Inflammatory macrophage (primary cell): ENCODE results near the gene PKHD1.

Experiments
- DNase-seq, 2 donors: peaks; one replicate each; pipeline ENCODE4 v3.0.0-alpha.2; 2020 to 2022

PKHD1 gene

DNA sequence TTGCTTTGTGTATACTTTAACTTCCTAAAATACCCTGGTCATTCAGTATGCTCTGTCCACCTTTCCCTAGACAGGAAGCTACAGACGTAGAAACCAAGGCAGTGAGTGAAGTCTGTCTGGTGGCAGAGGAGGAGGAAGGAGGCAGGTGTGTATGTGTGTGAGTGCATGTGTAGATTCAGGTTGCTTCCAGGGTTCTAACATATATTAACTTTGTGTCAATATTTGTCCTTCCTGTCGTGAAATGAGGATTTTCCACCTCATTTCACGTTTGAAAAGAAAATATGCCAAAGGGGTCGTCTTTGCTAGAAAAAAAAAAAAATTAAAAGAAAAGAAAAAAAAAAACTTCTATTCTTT, 411.5 kb downstream of the PKHD1 start:
- DNase-seq, result no peak

DNA sequence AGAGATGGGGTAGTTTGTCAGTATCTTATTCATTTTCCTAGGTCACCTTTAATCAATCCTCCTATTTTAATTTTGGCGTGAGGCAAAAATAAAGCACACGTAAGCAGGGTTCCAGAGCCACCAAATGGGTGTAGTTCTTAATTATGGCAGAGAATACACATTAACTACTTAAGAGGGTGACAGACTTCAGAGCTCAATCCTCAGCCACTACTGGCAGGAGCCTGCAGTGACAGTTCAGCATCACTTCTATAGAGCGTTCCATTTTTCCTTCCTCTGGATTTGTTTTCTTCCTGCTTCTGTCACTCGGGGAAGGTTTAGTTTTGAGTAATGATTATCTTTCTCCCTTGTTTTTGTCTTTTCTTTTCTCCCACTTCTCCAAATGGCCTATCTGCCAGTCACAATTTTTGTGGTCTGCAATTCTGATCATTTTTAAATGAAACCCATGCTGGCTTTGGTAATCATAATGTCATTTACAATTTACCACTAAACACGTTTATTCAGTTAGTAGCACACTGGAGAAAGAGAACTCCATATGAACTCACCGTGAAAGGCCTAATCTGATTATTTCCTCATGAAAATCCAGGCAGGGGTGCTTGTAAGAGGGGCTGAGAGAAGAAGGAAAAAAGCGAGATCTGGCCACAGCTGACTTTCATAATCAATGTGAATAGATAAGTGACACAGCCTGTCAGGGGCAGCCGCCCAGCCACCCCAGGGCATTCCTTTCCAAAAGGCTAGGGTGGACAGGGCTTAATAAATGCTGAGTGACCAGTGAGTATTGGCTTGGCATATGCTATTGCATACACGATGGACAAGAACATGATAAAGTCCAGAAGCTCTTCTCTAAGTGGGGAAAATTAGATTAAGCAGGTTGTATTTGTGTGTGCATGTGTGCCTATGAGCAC, 412.1 kb downstream of the PKHD1 start:
- no peak for DNase-seq

DNA sequence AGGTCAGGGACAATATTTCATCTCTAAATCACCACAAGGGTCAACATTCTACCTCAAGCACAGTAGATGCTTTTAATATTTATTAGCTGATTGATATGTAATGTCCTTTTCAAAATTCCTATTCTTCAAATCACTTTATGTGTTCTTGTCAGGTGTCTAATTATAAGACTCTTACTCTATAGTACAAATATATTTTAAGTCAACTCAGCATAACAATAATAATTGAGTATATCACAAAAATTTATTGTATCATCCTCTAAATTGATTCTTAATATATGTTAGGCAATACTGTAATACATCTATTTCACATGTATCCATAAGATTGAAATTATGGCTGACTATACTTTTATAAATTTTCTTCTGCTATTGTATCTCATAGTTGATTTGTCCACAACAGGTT, 423.9 kb downstream of the PKHD1 start:
- DNase-seq, result no peak

DNA sequence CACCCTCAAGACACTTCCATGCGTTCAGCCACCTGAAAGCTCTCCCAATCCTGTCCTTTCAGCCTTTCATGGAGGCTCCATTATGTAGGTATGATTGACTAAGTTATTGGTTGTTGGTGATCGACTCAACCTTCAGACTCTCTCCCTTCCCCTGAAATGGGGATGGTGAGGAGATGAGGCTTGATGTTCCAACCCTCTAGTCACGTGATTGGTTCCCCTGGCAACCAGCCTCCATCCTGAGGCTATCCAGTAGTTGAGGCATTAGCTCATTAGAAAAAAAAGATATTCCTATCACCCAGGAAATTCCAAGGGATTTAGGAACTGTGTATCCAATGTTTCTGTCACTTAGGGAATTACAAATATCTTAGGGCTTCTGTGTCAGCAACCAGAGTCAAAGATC, 426.6 kb downstream of the PKHD1 start:
- no peak for DNase-seq

DNA sequence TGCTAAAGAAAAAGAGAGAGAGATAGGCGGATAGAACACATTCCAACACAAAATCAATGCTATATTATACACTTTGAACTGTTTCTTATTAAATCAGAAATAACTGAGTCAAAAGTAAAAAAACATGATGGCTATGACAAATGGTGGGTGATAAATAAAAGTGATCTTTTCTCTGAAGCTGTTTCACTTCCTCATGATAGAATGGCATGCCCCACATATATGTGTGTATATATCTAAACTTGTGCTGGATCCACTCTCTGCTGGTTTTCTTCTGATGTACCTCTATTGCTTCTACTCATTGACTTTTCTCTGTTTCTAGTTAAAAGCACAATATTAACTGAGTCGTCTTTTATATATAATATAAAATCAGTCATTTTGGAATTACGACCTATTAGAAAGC, 429.9 kb downstream of the PKHD1 start:
- no peak for DNase-seq

DNA sequence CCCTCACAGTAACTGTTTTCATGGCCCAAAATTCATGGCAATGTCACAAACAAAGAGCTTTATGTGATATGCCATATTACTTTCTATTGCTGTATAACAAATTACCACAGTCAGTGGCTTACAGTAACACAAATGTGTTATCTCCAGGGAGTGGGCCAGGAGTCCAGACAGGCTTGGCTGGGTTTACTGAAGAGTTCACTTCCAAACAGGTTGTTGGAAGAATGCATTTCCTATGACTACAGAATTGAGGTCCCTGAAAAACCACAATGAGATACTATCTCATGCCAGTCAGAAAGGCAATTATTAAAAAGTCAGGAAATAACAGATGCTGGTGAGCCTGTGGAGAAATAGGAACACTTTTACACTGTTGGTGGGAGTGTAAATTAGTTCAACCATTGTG, 431.9 kb downstream of the PKHD1 start:
- DNase-seq, result no peak

DNA sequence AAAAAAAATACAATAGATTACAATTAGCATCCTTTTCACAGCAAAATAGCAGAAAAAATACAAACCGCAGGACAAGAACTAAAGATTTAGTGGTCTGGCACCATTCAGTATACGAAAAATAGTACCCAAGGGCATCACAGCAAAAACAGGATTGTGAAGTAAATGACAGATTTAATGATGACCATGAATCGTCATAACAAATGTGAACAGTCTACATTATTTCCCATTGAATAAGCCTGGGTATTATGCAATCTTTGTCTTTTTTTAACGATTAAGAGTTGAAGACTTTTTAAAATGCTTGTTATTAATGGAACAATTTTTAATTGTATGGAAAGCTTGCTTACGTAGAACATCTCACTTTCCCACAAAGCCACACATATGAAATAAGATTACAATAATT, 432.8 kb downstream of the PKHD1 start:
- DNase-seq, result no peak

DNA sequence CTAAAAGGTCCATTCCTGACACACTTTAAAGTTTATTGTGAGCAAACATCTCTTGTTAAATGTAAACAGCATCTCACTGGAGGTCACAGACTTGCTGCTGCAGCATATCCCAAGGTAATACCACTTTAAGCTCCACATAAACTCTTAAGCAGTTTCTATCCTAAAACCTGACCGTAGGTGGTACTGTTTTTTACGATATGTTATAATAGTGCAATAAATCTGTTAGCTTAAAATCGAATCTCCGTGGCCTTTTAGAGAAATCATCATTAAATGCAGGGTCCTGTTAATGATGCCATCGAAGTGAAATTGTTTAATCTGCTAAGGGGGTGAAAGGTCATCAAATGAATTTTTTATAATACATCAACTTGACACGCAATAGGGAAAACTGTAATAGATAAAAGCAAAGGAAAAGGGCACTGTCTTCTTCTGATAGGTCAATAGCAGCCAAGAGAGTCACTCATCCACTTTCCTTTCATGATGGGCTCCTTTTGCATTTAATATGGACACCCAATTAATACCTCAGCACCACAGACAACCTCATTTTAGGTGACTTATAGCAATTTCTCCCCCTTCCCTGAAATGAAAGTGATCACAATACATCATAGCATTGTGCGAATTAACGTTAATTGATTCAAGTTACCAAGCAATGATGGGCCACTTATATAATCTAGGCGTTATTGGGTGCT, 436.1 kb downstream of the PKHD1 start:
- DNase-seq, result no peak

DNA sequence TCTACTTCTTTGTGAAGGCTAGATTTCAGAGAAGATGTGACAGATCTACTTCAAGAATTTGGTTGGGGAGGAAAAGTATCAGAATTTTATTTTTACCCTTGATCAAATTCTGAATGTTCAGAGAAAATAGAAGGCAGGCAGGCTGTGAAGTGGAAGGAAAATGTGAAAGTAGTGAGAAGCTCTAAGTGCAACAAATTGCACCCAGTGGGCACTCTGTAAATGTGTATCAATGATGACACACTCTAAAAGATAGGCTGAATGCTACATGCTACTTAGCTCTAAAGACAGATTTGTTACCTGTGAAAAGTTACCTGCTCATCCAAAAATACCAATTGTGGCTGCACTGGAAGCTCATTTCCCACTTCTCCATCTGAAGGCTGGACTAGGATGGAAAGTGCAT, 438.6 kb downstream of the PKHD1 start:
- no peak for DNase-seq

DNA sequence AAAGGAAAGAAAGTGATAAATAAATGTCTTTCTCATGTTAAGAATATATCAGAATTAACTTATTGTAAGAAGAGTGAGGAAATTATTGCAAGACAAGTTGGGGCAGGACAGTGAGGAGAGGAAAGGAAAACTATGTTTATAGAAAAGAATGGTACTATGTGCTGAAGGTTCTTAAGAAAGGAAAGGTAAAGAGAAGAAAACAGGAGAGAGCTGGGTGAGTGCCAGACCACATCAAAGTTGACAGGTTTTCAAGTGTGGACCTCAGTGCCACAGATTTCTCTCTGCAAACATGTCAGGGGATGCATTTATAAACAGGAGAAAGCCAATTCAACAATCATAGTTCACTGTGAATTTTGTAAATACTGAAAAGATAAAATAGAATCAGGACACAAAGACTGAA, 439.2 kb downstream of the PKHD1 start:
- no peak for DNase-seq

DNA sequence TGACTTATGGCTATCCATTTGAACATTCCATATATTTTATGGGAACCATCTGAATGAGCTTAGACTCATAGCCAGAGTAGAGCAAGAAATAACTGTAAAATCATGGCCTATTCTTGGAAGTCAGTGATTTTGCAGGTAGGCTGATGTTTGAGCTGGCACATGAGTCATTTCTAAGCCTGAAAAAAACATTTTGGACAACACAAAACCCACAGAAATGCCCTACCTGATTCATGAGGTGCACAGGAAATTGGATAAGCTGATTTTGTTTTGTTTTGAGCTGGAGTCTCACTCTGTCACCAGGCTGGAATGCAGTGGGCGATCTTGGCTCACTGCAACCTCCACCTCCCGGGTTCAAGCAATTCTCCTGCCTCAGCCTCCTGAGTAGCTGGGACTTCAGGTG, 443.0 kb downstream of the PKHD1 start:
- DNase-seq, result no peak

DNA sequence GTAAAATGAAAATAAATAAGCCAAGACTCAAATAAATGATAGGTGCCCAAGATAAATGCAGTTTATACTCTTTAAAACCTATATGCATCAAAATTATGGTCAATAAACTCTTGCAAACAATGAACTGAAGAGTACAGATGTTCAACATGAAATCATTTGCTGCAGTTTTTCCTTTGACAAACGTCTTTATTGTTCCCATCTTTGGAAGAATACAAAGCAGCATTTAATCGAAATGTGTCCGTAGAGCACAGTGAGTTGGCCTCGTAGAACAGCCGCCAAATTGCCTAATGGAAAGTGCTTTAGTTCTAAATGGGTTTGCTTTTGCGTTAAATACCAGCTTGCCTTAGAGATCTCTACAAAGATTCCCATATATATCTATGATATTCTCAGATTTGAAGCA, 447.4 kb downstream of the PKHD1 start:
- no peak for DNase-seq

DNA sequence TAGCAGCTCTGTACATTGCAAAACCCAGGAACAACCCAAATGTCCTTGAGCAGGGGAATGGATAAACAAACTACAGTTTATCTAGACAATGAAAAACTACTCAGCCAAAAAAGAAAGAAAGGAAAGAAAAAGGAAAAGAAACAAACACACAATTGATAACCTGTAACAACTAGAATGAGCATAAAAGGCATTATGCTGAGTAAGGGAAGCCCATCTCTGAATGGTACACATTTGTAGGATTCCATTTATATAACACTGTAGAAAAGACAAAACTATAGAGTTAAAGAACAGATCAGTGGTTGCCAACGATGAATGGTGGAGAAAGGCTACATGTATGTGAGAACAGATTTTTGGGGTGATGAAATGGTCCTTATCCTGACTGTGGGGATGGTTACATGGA, 454.0 kb downstream of the PKHD1 start:
- no peak for DNase-seq

DNA sequence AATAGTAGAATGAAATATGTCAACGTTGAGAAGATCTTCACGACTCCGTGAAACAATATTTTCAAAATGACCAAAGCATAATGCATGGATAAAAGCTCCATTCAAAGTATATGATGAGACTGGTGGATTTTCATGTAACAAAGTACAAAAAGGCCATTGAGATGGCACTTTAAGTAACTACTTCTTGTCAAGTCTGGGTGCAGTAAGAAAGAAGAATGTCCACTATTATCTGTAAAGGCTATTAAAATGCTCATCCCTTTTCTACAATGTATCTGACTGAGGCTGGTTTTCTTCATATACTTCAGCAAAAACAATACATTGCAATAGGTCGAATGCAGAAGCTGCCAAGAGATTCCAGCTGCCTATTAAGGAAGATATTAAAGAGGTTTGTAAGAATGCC, 457.4 kb downstream of the PKHD1 start:
- no peak for DNase-seq

DNA sequence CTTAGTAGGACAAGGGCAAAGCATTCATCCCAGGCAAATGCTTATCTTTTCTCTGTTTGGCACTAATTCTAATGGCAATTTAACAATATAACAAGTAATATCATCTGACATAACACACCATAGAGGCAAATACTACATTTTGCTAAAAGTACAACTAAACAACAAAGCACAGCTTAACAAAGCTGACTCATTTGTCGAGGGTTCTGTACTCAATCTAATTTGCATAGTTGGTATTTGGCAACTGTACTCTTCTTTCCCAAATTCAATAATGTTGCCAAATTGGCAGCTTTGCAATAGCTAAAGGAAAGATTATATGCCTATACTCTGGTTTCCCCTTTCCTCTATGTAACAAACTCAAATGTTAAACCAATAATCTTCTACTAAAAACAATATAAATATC, 461.0 kb downstream of the PKHD1 start:
- no peak for DNase-seq

DNA sequence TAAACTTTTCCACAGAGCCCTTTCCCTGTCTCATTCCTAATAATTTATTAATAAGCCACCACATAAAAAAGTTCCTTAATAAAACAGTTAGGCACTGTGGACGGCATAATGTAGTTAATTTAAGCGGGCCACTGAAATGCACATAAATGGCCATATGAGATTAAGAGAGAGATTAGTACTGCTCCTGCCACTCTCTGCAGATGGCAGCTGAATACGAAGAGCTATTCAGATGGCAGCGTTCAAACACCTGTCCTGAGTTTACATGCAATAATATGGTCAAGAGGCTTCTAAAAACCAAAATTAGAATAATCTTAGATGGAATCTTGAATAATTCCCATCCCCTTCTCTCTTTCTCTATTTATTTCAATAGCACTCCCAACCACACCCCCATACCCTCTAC, 461.8 kb downstream of the PKHD1 start:
- no peak for DNase-seq

DNA sequence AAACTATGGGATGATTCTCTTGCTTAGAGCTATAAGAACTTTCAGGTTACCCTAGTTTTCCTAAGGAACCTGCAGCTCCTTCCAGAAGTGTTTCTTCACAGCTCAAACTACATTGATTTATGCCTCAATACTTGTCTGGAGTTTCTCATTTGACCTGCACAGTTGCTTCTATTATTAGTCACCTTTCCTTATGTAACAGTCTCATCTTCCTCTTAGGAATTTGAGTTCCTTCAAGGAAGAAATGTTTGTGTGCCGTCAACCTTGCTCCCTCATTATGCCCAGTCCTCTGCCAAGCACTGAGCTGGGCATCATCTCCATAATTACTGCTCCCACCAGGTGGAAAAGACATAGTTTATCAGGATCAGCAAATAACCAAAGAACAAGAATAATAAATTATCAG, 466.4 kb downstream of the PKHD1 start:
- no peak for DNase-seq

DNA sequence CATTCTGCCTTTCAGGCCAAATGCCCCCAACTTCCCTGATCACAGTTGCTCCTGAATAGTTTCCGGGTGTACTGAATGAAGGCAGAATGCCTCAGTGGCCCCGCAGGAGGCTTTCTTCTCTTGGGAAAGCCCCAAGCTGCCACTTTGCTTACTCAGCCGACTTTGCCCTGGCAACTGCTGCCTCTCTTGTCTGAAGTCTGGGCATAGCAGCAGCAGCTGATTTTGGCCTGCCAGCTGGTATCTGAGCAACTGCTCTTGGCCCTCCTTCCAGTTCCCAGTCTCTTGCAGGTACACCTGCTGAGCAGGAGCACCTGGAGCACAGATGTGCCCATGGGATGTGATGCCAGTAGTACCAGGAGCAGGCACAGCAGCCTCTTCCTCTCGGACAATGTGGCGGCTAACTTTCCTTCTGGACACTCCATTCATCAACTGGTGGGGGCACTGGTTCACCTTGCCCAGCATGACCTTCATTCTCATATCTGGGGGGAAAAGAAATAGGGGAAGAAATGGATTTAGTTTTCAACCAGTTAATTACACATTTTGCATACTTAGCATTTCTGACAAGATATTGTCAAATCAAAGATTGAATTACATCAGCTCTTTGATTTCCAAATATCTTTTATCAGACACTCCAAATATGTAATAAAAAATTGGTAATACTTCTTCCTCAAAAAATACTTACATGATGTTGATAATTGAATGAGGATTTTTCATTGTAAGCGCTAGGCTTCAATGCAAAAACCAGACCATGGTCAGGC, 468.2 kb downstream of the PKHD1 start:
- no peak for DNase-seq

DNA sequence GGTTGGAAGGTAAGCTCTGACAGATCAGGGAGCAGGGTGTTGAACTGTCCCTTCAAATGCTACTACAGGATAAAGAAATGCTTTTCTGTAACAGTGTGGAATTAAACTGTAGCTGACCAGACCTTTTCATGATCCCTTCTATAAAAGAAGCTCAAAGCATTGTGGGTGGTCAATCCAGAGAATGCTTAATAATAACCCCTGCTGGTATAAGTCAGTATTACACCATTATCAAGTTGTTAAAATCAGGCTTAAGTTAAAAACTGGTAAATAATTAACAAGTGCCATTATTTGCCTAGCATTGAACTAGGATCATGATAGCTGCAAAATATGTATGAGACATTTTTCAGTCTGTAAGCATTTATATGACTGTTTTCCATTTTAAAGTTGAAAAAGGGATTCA, 468.9 kb downstream of the PKHD1 start:
- no peak for DNase-seq

DNA sequence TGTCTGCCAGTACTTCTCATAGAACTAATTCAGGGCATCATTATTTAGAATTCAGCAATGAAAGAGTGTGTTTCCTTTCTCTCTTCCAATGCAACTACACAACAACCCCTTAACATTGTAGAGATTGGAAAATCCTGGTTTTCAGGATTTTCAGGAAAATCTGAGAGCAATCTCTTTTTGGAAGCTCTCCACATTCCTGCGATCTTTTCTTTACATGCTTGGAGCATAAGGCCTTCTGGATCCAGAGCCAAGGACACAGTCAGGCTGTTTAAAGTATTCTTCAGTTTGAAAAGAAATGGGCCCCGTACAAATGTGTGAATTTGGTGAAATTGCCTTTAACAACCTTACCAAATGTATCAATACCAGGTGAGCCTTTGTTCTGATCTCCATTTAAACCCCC, 469.7 kb downstream of the PKHD1 start:
- DNase-seq, result no peak

DNA sequence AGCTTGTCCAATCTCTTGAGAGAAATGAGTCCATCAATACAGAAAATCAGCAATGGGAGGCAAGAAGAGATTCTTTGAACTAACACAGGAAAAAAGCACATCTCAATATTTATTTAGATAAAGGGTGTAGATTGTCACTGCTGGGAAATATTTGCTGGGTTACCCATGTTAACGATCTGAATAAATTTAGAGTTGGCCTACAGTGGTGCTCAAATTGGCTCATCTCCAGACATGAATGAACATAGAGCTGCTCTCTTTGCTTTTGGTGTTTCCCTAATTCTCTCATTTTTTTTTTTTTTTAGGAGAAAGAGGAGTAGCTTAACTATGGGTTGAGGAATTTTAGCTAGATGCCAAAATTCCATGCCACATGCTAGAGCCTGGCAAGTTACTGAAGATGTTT, 471.2 kb downstream of the PKHD1 start:
- DNase-seq, result no peak

DNA sequence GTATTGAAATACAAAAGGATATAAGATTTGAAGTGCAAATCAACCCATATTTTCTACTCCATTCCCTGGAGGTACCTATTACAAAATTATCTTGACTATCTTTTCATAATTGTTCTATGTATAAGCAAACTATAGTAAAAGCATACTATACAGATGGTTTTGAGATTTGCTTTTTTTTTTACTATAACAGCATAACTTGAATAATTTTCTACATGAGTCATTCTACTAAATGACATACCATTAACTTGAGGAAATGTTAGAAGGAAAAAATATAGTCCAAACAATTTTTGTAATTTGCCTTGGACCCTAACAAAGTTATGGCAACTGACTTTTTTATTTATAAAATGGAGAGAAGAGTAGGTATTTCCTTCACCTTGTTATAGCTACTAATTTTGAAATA, 472.7 kb downstream of the PKHD1 start:
- DNase-seq, result no peak

DNA sequence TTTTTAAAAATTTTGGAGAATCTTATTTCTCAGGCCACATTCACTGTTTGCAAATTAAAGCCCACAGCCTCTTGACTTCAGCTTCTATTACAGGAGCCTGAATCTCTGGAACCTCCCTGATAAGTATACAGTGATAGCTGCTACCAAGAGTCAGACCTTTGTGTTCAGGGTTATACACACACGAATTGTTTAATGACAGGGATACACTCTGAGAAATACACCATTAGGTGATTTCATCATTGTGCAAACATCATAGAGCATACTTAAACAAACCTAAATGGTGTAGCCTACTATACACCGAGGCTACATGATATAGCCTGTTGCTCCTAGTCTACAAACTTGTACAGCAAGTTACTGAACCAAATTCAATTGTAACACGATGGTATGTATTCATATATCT, 473.9 kb downstream of the PKHD1 start:
- no peak for DNase-seq

DNA sequence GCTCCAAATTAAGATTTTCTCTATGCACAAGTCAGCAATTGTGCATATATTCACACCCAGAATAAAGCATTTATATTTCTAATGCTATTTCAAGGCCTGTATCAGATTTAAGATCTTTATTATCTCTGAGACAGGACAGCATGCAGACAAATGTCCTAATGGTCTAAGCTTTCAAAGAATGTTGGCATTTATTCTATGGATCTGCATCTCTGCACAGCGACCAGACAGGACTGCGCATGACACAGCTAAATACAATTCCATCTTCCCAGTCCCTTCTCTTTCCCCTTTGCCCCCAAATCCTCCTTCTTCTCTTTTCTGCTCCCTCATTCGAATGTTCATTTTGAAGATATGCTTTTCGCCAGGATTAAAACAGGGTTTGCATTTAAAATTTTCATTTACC, 478.5 kb downstream of the PKHD1 start:
- no peak for DNase-seq
